AG04450 (cell line): ENCODE results near the gene TADA2B. TPM values are rescaled to one million over a fixed set of nuclear protein-coding genes. Genes with fewer than 3 reads are reported as not detected.

Source experiments
- CTCF ChIA-PET: fragments of 300-600, 350-600 bp; formaldehyde crosslinking; extraction: SDS; loops from one replicate; lab custom pipeline; 2022; ENCODE audit warnings: antibody characterized with exemption, inconsistent platforms; lab: Charles Lee
- POLR2A ChIA-PET: fragments of 350-600 bp; formaldehyde crosslinking; extraction: SDS; loops from one replicate; lab custom pipeline; 2021; ENCODE audit warnings: antibody characterized with exemption, inconsistent platforms; lab: Yijun Ruan, JAX
- DNase-seq: peaks from one replicate; pipeline ENCODE4 v3.0.0-alpha.2; 2011; ENCODE audit warnings: low read depth, low spot score
- H3K27ac ChIP-seq: one replicate; pipeline ENCODE4 v1.5.1; 2012; ENCODE audit warnings: low read depth, low read length, control low read depth
- H3K27me3 ChIP-seq: one replicate; pipeline ENCODE4 v1.6.0; 2012; ENCODE audit warnings: low read length; ENCODE audit not compliant: control insufficient read depth, insufficient read depth
- H3K4me3 ChIP-seq: 2 replicates; pipeline ENCODE4 v1.5.1; 2011; ENCODE audit warnings: mild to moderate bottlenecking, low read depth, low read length, control low read depth
- H3K9me3 ChIP-seq: 2 replicates; pipeline ENCODE4 v1.5.1; 2012; ENCODE audit warnings: low read length; ENCODE audit not compliant: control insufficient read depth, insufficient read depth
- polyA plus RNA-seq: library from polyadenylated mRNA; depleted of rRNA; stranded (reverse); fragments of >200 nt; gene quantifications from 2 replicates; pipeline ENCODE4 v1.2.3, GENCODE V29; 2011
- TF ChIP-seq, protein P1 (sequence below): IDR thresholded peaks from 2 replicates; pipeline ENCODE4 v1.5.1; 2011; ENCODE audit warnings: low read depth, low read length, control low read depth, inconsistent platforms

TADA2B gene
- polyA plus RNA-seq, 1 experiment = 6.4 TPM

- ChIA-PET POLR2A (no interaction called here), CTCF (interaction anchor here (1.0 kb wide), 1 partner anchor 13 kb away, joined by 3 read pairs; a partner anchor contains a TSS)
- H3K27ac ChIP-seq = no peak overlapping the region
- no peaks in the 10 kb centered on the region; the same call in 1 of the 2 replicates for H3K9me3 ChIP-seq
- no peaks in the 10 kb centered on the region for H3K27me3 ChIP-seq
- TF ChIP-seq, protein P1, sequence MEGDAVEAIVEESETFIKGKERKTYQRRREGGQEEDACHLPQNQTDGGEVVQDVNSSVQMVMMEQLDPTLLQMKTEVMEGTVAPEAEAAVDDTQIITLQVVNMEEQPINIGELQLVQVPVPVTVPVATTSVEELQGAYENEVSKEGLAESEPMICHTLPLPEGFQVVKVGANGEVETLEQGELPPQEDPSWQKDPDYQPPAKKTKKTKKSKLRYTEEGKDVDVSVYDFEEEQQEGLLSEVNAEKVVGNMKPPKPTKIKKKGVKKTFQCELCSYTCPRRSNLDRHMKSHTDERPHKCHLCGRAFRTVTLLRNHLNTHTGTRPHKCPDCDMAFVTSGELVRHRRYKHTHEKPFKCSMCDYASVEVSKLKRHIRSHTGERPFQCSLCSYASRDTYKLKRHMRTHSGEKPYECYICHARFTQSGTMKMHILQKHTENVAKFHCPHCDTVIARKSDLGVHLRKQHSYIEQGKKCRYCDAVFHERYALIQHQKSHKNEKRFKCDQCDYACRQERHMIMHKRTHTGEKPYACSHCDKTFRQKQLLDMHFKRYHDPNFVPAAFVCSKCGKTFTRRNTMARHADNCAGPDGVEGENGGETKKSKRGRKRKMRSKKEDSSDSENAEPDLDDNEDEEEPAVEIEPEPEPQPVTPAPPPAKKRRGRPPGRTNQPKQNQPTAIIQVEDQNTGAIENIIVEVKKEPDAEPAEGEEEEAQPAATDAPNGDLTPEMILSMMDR = no peak
- no peak for DNase-seq
- H3K4me3 ChIP-seq = no peak overlapping the region
Measured at GRCh38 chr4:7029212-7029611, 14.0 kb upstream of the TADA2B start.

DNA sequence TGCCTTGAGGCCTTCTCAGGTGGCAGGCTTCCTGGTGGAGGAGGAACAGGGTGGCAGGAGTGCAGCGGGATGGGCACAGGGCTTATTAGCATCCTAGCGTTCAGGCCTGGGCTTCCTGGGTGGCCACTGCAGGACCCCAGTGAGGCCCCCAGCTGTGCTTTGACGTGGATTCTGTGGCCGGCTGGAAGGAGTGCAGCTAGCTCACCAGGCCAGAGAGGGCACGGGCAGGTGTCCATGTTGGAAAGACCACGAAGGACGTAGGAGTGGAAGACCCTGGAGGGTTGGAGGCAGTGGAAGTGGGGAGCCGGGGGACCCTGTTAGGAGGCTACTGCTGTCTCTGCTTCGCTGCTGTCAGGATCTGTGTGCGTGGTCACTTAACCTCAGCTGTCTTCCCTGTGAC is 13.3 kb upstream of the TADA2B start:
- POLR2A ChIA-PET = no interaction called here
- TF ChIP-seq, protein P1 = no peak
- H3K27ac ChIP-seq = no peak overlapping the region
- H3K27me3 ChIP-seq = no peaks in the 10 kb centered on the region
- peaks cover 5% of the 10 kb centered on the region; the same call in 1 of the 2 replicates for H3K9me3 ChIP-seq
- H3K4me3 ChIP-seq = no peak overlapping the region
- CTCF ChIA-PET = interaction anchor here (0.5 to 1.3 kb wide), 3 partner anchors 56 to 157 kb away, joined by 3 to 5 read pairs (median 3); no protein-coding TSS in a partner anchor
- no peak for DNase-seq

GRCh38 chr4:7030856-7031255 is 12.3 kb upstream of the TADA2B start:
- ChIA-PET CTCF (interaction anchor here (1.0 to 1.3 kb wide), 3 partner anchors 41 to 157 kb away, joined by 3 read pairs; no protein-coding TSS in a partner anchor), POLR2A (interaction anchor here (0.6 kb wide), 1 partner anchor 925 kb away, joined by 6 read pairs; no protein-coding TSS in a partner anchor)
- Histone ChIP-seq H3K4me3 (no peak overlapping the region), H3K27me3 (no peaks in the 10 kb centered on the region), H3K9me3 (peaks cover 5% of the 10 kb centered on the region; the same call in 1 of the 2 replicates), H3K27ac (no peak overlapping the region)
- TF ChIP-seq, protein P1 = no peak
- no peak for DNase-seq

DNA sequence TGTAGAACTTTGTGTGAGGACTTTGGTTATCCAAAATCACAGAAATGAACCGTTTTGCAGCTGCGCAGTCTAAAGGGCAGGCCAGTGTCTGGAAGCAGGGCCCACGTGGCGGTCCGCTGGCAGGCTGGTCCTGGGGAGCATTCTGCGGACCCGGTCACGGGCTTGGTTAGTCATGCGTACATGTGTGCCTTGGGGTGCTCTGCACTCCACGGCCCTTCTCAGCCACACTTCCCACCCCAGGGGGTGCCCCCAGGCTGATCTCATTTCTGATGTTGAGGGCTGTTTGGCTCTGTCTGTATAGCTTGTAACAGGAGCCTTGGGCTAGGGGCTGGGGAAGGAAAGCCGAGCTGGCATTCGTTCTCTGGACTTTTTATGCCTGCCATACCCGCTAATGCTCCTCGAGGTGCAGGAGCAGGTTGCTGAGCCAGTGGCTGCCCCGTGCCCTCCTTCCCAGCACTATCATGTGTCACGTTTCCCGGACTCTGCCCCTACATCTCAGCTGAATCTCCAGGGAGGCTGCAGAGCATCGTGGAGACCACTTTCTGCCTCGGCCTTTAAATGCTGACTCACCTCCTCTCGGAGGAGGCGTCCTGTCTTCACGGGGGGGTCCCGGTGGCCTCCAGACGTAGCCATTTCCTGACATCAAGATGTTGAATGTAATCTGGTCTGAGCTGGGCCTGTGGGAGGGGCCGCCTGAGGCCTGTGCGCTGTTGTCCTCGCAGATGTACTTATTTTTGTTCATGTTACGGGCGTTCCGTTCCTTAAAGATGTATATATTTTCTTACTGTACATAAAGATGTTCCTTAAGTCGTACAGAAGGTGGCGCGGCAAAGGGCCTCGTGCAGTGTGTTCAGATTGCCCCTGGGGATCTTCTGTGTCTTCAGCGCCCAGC is 11.4 kb upstream of the TADA2B start:
- H3K4me3 ChIP-seq = no peak overlapping the region
- ChIA-PET POLR2A (interaction anchor here (0.6 kb wide), 1 partner anchor 924 kb away, joined by 6 read pairs; no protein-coding TSS in a partner anchor), CTCF (interaction anchor here (0.7 to 1.3 kb wide), 3 partner anchors 11 to 158 kb away, joined by 3 to 9 read pairs (median 8); a partner anchor contains a TSS)
- H3K27me3 ChIP-seq = no peaks in the 10 kb centered on the region
- DNase-seq = no peak
- TF ChIP-seq, protein P1 = no peak
- peaks cover 5% of the 10 kb centered on the region; the same call in 1 of the 2 replicates for H3K9me3 ChIP-seq
- no peak overlapping the region for H3K27ac ChIP-seq
